Mesenchymal stem cell (in vitro differentiated cells and primary cell): ENCODE results near the gene RADIL.

ENCODE experiments used
- DNase-seq: peaks from one replicate; pipeline ENCODE4 v3.0.0-alpha.2; 2013
- H2AFZ ChIP-seq: one replicate; pipeline ENCODE4 v1.6.1; 2013; ENCODE audit warnings: low read depth, mild to moderate bottlenecking, control low read depth, inconsistent platforms, low read length, moderate library complexity
- H2AK5ac ChIP-seq: 2 replicates; pipeline ENCODE4 v1.6.1; 2013; ENCODE audit warnings: low read length, moderate library complexity, mild to moderate bottlenecking, inconsistent platforms; ENCODE audit not compliant: severe bottlenecking
- H2BK120ac ChIP-seq: one replicate; pipeline ENCODE4 v1.6.1; 2013; ENCODE audit warnings: low read depth, mild to moderate bottlenecking, inconsistent platforms, low read length, moderate library complexity
- H2BK12ac ChIP-seq, 2 experiments: one replicate each; pipeline ENCODE4 v1.6.1; 2013; ENCODE audit warnings: inconsistent platforms in 2 of 2, low read length in 2 of 2, mild to moderate bottlenecking in 2 of 2, moderate library complexity in 2 of 2, control low read depth in 1 of 2
- H2BK15ac ChIP-seq: one replicate; pipeline ENCODE4 v1.6.1; 2013; ENCODE audit warnings: mild to moderate bottlenecking, low read depth, inconsistent platforms; ENCODE audit not compliant: poor library complexity, severe bottlenecking
- H2BK5ac ChIP-seq: 2 replicates; pipeline ENCODE4 v1.6.1; 2013; ENCODE audit warnings: low read depth, mild to moderate bottlenecking, low read length, control low read depth, inconsistent platforms; ENCODE audit not compliant: poor library complexity, severe bottlenecking
- H3K14ac ChIP-seq, 2 experiments: one replicate each; pipeline ENCODE4 v1.6.1; 2013; ENCODE audit warnings: inconsistent platforms in 2 of 2, low read length in 2 of 2, control low read depth in 1 of 2, mild to moderate bottlenecking in 1 of 2, moderate library complexity in 1 of 2
- H3K18ac ChIP-seq, 2 experiments: one replicate each; pipeline ENCODE4 v1.6.1; 2013; ENCODE audit warnings: inconsistent platforms in 2 of 2, low read length in 2 of 2, control low read depth in 1 of 2, low read depth in 1 of 2, mild to moderate bottlenecking in 1 of 2
- H3K23ac ChIP-seq, 2 experiments: one replicate each; pipeline ENCODE4 v1.6.1; 2013; ENCODE audit warnings: inconsistent platforms in 2 of 2, low read length in 2 of 2, mild to moderate bottlenecking in 2 of 2, moderate library complexity in 2 of 2, control low read depth in 1 of 2
- H3K27ac ChIP-seq: 2 replicates; pipeline ENCODE4 v1.5.1; 2013; ENCODE audit warnings: mild to moderate bottlenecking, moderate library complexity, low read length, control low read depth, inconsistent platforms; ENCODE audit not compliant: poor library complexity, severe bottlenecking
- H3K27me3 ChIP-seq, 2 experiments: 2 replicates each; pipeline versions ENCODE4 v1.6.1 to v1.7.0; 2013; ENCODE audit warnings: low read length in 2 of 2, mild to moderate bottlenecking in 2 of 2, moderate library complexity in 2 of 2, control low read depth in 1 of 2, inconsistent platforms in 1 of 2; ENCODE audit not compliant: control insufficient read depth in 1 of 2, insufficient read depth in 1 of 2
- H3K36me3 ChIP-seq, 2 experiments: 2 replicates each; pipeline versions ENCODE4 v1.6.1 to v1.7.0; 2013; ENCODE audit warnings: low read length in 2 of 2, control low read depth in 1 of 2, inconsistent platforms in 1 of 2, low read depth in 1 of 2, mild to moderate bottlenecking in 1 of 2; ENCODE audit not compliant: insufficient read depth in 2 of 2, control insufficient read depth in 1 of 2
- H3K4ac ChIP-seq, 2 experiments: one replicate each; pipeline ENCODE4 v1.6.1; 2013; ENCODE audit warnings: inconsistent platforms in 2 of 2, low read length in 2 of 2, mild to moderate bottlenecking in 2 of 2, moderate library complexity in 2 of 2, control low read depth in 1 of 2, low read depth in 1 of 2
- H3K4me1 ChIP-seq: 2 replicates; pipeline ENCODE4 v1.6.1; 2013; ENCODE audit warnings: low read depth, low read length, control low read depth; ENCODE audit not compliant: control insufficient read depth, insufficient read depth
- H3K4me2 ChIP-seq: 2 replicates; pipeline ENCODE4 v1.6.1; 2013; ENCODE audit warnings: low read length, mild to moderate bottlenecking, inconsistent platforms; ENCODE audit not compliant: poor library complexity, severe bottlenecking
- H3K4me3 ChIP-seq, 2 experiments: 2 replicates each; pipeline versions ENCODE4 v1.5.1 to v1.7.0; 2013; ENCODE audit warnings: low read length in 2 of 2, mild to moderate bottlenecking in 2 of 2, control low read depth in 1 of 2, low read depth in 1 of 2; ENCODE audit not compliant: insufficient read depth in 1 of 2
- H3K79me1 ChIP-seq: replicated peaks from 2 replicates; pipeline ENCODE4 v1.6.1; 2013; ENCODE audit warnings: mild to moderate bottlenecking, control low read depth, low read length, inconsistent platforms; ENCODE audit not compliant: poor library complexity, severe bottlenecking
- H3K9ac ChIP-seq: 2 replicates; pipeline ENCODE4 v1.7.0; 2013; ENCODE audit warnings: mild to moderate bottlenecking, low read length, moderate library complexity
- H3K9me3 ChIP-seq: 2 replicates; pipeline ENCODE4 v1.7.0; 2013; ENCODE audit warnings: mild to moderate bottlenecking, low read length; ENCODE audit not compliant: control insufficient read depth
- H4K8ac ChIP-seq: one replicate; pipeline ENCODE4 v1.6.1; 2013; ENCODE audit warnings: inconsistent platforms, mild to moderate bottlenecking, low read length, moderate library complexity
- H4K91ac ChIP-seq: one replicate; pipeline ENCODE4 v1.6.1; 2013; ENCODE audit warnings: mild to moderate bottlenecking, low read length, inconsistent platforms
- WGBS: methylation state at CpG from one replicate; pipeline ENCODE4 v1.1.7; 2013; ENCODE audit warnings: mixed read lengths; 5-methylcytosine and 5-hydroxymethylcytosine counted together

RADIL gene

GRCh38 chr7:4789194-4790077, 94.1 kb downstream of the RADIL start:
- 95% methylated on average over 24 of the region's 26 CpGs for WGBS
- Histone ChIP-seq H3K23ac (no peak overlapping the region), H2BK120ac (no peak overlapping the region), H2BK12ac (no peak overlapping the region), H4K91ac (no peak overlapping the region), H3K9ac (no peak overlapping the region), H2BK5ac (no peak overlapping the region), H3K18ac (no peak overlapping the region), H3K4me3 (no peak overlapping the region), H3K4me2 (no peak overlapping the region), H3K36me3 (peaks cover 65 to 86% of the 10 kb centered on the region in 2 experiments), H3K27ac (no peak overlapping the region), H2AK5ac (no peak overlapping the region), H3K4me1 (peaks cover 4% of the 10 kb centered on the region), H3K79me1 (peaks cover 24% of the 10 kb centered on the region), H4K8ac (no peak overlapping the region), H3K4ac (no peak overlapping the region), H2AFZ (no peak overlapping the region), H3K14ac (no peak overlapping the region), H3K27me3 (no peaks in the 10 kb centered on the region), H2BK15ac (no peak overlapping the region), H3K9me3 (no peaks in the 10 kb centered on the region)
- no peak for DNase-seq

GRCh38 chr7:4788627-4789189, 94.8 kb downstream of the RADIL start:
- Histone ChIP-seq H2AFZ (no peak overlapping the region), H3K4ac (no peak overlapping the region), H4K91ac (no peak overlapping the region), H3K4me2 (no peak overlapping the region), H3K4me3 (peak overlapping the region in 1 of 2 experiments; percentile 7), H2BK12ac (no peak overlapping the region), H2BK15ac (no peak overlapping the region), H3K9ac (no peak overlapping the region), H3K27ac (no peak overlapping the region), H3K4me1 (peaks cover 6% of the 10 kb centered on the region), H2AK5ac (no peak overlapping the region), H2BK120ac (no peak overlapping the region), H3K27me3 (no peaks in the 10 kb centered on the region), H3K79me1 (peaks cover 31% of the 10 kb centered on the region), H3K14ac (no peak overlapping the region), H4K8ac (peak overlapping the region; percentile 46), H3K23ac (no peak overlapping the region), H3K18ac (no peak overlapping the region), H3K9me3 (no peaks in the 10 kb centered on the region), H2BK5ac (no peak overlapping the region), H3K36me3 (peaks cover 69 to 94% of the 10 kb centered on the region in 2 experiments)
- WGBS = 94% methylated on average over 27 of the region's 27 CpGs
- no peak for DNase-seq

GRCh38 chr7:4787947-4788626, 95.4 kb downstream of the RADIL start:
- no peak for DNase-seq
- Histone ChIP-seq H4K91ac (no peak overlapping the region), H3K27ac (no peak overlapping the region), H3K9ac (no peak overlapping the region), H3K4me1 (peaks cover 7% of the 10 kb centered on the region), H2BK5ac (no peak overlapping the region), H2AFZ (no peak overlapping the region), H2BK15ac (no peak overlapping the region), H3K23ac (no peak overlapping the region), H2AK5ac (no peak overlapping the region), H3K4me3 (no peak overlapping the region), H3K36me3 (peaks cover 75 to 100% of the 10 kb centered on the region in 2 experiments), H3K4ac (no peak overlapping the region), H3K18ac (no peak overlapping the region), H2BK120ac (no peak overlapping the region), H3K14ac (no peak overlapping the region), H3K9me3 (no peaks in the 10 kb centered on the region), H3K4me2 (no peak overlapping the region), H3K27me3 (no peaks in the 10 kb centered on the region), H2BK12ac (no peak overlapping the region), H4K8ac (no peak overlapping the region), H3K79me1 (peaks cover 38% of the 10 kb centered on the region)
- 97% methylated on average over 23 of the region's 23 CpGs for WGBS

- H2AK5ac ChIP-seq = no peak overlapping the region
- H4K8ac ChIP-seq = no peak overlapping the region
- no peak overlapping the region for H3K23ac ChIP-seq
- no peak overlapping the region for H3K14ac ChIP-seq
- H2BK120ac ChIP-seq = no peak overlapping the region
- peaks cover 43% of the 10 kb centered on the region for H3K79me1 ChIP-seq
- H3K9me3 ChIP-seq = no peaks in the 10 kb centered on the region
- no peak overlapping the region for H3K4me2 ChIP-seq
- H3K27ac ChIP-seq = no peak overlapping the region
- H3K4me3 ChIP-seq = no peak overlapping the region
- H2BK15ac ChIP-seq = no peak overlapping the region
- peaks cover 80 to 100% of the 10 kb centered on the region in 2 experiments for H3K36me3 ChIP-seq
- no peaks in the 10 kb centered on the region for H3K27me3 ChIP-seq
- H2AFZ ChIP-seq = no peak overlapping the region
- H3K9ac ChIP-seq = no peak overlapping the region
- WGBS = 98% methylated on average over 17 of the region's 17 CpGs
- no peak overlapping the region for H3K18ac ChIP-seq
- peaks cover 6% of the 10 kb centered on the region for H3K4me1 ChIP-seq
- H3K4ac ChIP-seq = no peak overlapping the region
- H2BK12ac ChIP-seq = no peak overlapping the region
- H2BK5ac ChIP-seq = no peak overlapping the region
- H4K91ac ChIP-seq = no peak overlapping the region
- no peak for DNase-seq
Observed at GRCh38 chr7:4787541-4787940, 96.0 kb downstream of the RADIL start.
